ENCODE results near the gene LSAMP. TPM values are rescaled to one million over a fixed set of nuclear protein-coding genes. Genes with fewer than 3 reads are reported as not detected.
"Not testable (repeated sequence)": the region's sequence is repeated elsewhere in the genome, so short reads cannot be mapped to it uniquely, and the experiment has no call there.

Gene LSAMP
- total RNA-seq, 2 donors from 2014 or later, result 0.89 to 5.1 TPM

DNA sequence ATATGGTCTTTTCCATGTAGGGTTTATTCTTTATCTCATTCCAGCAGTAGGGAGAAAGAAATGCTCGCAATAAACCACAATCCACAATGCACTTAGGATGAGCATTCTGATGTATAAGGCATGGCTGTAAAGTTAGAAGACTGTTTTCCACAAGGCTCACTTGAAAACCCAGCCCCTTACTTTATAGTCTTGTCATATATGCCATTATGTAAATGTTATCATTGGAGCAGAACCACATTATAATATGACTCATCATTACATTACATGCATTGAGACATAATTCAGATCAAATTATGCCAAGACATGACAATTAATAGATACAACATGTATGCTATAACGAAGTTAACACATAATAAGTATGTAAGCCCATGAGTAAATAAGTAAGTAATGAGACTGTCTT, 348.1 kb downstream of the LSAMP start:
- no peak for DNase-seq
- no peak for ATAC-seq
- intact Hi-C loops (cut with DNase I, micrococcal nuclease), result no loop called here

DNA sequence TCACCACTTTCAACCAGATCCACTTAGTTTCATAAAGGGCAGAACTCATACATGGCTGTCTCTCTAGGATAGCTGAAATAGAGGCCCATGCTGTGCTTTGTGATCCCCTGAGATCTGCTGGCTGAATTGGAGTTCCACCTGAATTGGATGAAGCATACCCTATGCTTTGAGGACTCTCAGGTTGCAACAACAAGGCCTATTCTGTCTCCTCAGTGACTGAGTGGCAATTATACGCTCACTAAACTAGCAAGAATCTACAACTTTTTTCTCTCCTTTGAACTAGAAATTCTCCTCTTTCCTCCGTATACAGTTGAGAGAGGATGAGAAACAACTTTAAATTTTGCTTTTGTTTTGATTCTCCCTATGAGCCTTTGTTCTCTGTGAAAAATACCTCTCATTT, 348.7 kb downstream of the LSAMP start:
- intact Hi-C loops (cut with DNase I, micrococcal nuclease), result no loop called here
- DNase-seq, result no peak
- no peak for ATAC-seq

DNA sequence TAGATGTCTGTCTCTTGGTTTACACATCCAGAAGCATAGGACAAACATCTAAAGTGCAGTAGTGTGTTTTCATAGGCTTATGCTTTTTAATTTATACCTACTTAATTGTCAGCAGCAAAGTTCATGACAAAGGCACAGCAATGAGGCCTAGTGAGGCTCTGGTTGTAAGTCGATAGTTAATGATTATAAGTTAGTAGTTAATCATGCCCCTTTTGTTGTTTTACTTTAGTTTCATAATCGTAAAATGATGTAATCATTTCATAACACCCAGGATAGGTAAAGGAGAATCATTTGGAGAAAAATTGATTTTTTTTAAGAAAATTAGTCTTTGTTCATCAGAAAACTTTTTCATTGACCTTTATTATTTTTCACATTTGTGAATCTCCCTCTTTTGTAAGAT, 351.9 kb downstream of the LSAMP start:
- DNase-seq, result no peak
- intact Hi-C loops (cut with DNase I, micrococcal nuclease), result no loop called here
- ATAC-seq, result no peak

DNA sequence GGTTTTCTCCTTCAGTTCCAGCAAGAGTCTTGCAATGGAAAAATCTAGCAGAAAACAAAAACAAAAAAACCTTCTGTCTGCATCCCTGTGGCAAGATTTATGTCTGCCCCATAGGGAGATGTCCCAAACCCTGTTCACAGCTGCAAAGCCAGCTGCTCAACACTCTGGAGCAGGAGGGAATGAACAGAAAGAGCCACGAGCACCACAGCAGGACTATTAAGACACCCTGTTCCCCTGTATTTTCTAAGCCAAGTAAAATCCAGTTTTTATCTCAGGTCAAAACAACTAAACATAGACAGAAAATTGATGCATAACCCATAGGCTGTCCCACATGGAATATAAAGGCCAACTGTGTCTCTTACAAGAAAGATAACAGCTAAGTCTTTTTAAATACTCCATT, 357.9 kb downstream of the LSAMP start:
- intact Hi-C loops (cut with DNase I, micrococcal nuclease), result no loop called here
- ATAC-seq (no peak), DNase-seq (no peak)

DNA sequence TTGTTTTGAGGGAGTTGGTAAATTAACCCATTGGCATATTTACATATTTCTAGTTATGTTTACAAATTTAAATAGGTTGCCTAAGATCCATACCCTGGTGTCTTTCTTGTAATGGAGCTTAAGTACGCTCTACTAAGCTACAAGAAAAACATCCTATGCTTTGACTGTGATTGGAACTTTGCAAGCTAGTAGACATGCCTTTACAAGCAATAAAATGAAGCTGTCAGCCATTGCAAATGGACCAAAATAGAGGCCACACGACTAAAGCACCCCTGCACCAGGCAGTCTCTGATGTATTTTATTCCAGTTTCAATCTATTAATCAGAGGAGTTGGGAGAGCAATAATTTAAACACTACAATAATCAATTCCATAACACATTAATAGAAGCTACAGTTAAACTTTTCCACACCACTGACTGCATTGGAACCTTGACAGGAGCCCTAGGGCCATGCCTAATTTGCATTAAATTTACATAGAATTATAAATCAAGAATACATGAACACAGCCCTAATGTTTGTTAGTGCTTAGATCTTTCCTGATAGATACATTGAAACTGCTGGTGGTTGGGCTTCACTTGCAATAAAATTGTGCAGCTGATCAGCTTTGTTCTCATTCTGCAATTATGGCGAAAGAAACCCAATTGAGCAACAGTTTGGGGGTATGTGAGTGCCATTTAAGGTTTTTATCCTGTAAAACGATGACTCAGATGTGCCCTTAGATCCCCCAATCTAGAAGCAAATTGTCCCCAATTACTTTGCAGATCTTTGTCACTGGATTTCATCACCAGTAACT, 360.1 kb downstream of the LSAMP start:
- intact Hi-C loops (cut with DNase I, micrococcal nuclease), result no loop called here
- ATAC-seq, result no peak
- no peak for DNase-seq

DNA sequence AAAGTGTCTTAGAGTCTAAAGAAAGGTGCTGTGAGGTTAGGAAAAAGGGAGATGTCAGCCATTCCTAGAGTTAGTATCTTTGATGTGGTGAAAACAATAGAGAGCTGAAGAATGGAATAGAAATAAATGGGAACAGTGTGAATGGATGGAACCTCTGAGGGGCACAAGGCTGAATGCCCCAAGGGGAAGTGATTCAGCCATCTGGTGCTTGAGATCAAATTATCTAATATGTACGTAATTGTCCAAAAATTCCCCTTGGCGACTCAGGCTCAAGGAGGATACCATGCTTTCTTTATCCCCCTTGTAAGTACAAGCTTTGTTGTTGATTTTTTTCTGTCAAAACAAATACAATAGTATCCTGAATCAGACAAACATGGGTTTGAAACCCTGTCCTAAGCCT, 361.6 kb downstream of the LSAMP start:
- intact Hi-C loops (cut with DNase I, micrococcal nuclease), result no loop called here
- no peak for ATAC-seq
- no peak for DNase-seq

DNA sequence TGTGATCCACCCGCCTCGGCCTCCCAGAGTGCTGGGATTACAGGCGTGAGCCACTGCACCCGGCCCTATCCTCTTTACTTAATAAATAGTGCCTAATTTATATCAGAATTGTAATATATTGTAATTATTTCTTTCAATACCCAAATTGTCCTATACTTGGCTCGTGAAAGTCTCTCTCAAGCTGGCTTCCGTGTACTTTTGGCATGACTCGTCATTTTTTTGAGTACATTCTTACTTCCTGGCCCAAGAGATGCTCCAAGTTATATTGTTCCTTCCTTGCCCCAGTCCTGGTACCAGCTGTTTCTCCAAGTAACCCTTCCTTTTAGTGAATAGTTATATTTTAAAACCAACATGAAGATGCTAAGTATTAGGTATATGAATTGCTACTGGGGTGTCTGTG, 366.7 kb downstream of the LSAMP start:
- intact Hi-C loops (cut with DNase I, micrococcal nuclease), result no loop called here
- ATAC-seq (no peak), DNase-seq (no peak)

DNA sequence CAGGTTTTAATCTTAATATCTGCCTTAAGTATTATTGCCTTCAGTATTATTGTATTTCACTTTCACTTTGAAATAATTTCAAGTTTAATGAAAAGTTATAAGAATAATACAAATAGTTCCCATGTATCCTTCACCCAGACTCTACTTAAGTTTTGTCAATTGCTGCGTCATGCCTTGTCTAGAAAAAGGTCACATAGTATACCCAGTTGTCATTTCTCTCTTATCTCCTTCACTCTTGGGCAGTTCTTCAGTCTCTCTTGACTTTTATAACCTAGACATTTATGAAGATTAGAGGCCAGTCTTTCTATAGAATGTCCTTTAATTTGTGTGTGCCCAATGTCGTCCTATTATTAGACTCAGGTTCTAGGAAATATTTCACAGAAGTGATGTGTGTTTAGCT, 367.7 kb downstream of the LSAMP start:
- DNase-seq, result no peak
- intact Hi-C loops (cut with DNase I, micrococcal nuclease), result no loop called here
- ATAC-seq, result no peak

DNA sequence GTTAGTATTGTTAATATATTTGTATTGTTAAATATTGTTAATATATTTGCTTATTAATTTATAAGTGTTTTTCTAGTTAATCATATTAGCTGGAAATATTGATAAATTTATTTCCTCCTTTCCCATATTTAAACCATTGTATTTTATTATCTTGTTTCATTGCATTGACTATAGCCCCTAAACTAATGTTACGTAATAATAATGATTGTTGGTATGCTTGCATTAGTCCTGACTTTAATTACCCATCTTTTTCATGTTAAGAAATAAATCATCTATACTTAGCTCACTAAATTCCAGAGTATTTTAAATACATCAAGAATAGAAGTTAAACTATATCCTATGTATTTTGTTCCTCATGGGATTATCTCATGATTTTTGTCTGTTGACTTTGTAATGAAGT, 368.2 kb downstream of the LSAMP start:
- ATAC-seq (no peak), DNase-seq (no peak)
- intact Hi-C loops (cut with DNase I, micrococcal nuclease), result no loop called here

DNA sequence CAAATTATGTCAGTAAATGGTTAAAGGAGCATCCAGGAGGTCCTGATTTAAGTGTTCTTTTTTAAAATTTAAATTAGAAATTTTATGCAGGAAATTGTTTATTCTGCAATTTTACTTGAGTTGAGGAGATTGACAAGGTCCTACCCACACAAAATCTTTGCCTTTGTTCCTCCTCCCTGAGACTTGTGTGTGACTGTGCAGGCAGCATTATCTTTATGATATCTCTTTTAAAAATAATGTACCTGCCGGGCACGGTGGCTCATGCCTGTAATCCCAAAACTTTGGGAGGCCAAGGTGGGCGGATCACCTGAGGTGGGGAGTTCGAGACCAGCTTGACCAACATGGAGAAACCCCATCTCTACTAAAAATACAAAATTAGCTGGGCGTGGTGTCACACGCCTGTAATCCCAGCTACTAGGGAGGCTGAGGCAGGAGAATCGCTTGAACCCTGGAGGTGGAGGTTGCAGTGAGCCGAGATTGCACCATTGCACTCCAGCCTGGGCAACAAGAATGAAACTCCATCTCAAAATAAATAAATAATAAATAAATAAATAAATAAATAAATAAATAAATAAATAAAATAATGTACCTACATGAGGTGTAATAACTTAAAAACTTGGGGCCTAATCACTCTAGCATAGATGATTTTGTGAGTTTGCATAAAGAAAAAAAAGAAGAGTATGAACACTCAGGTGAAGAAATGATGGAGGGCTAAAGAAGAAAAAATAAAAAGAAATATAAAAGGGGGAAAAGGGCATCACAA, 374.6 kb downstream of the LSAMP start:
- intact Hi-C loops (cut with DNase I, micrococcal nuclease); ATAC-seq: not testable (repeated sequence)

DNA sequence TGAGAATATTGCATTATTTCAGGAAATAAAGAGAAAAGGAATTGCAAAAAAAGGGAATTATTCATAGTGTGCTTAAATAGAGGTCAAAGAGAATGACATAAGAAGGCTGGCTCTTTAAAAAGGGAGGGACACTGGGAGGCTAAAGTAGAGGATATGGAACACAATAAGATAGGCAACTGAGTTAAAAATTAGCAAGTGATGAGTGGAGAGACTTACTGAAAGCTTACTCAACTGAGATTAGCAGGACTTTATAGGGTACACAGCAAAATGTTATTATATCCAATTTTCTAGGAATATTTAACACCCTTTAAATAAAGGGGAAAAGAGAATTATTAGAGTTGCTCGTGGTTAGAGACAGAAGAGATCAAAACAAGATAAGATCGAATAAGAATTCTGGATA, 375.2 kb downstream of the LSAMP start:
- DNase-seq (no peak), ATAC-seq (no peak)
- intact Hi-C loops (cut with DNase I, micrococcal nuclease), result no loop called here

More for the DNA sequence above, 374.6 kb downstream of the LSAMP start:
- not testable (repeated sequence) for DNase-seq

DNA sequence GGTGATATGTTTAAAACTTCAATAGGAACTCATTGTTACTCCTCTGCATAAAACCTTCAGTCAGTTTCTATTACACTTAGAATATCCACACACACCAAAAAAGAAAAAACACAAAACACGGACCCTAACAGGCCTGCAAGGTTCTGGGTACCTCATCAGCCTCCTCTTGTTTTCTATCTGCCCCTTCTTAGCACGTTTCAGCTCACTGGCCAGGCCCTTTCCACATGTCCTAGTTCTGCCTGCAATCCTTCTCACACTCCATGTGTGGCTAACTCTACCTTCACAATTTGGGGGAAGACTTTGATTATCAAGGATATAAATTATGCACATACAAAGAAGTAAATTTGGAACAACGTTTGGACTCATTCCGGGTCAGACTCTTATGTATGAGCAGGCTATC, 376.3 kb downstream of the LSAMP start:
- no peak for ATAC-seq
- intact Hi-C loops (cut with DNase I, micrococcal nuclease), result no loop called here
- no peak for DNase-seq

DNA sequence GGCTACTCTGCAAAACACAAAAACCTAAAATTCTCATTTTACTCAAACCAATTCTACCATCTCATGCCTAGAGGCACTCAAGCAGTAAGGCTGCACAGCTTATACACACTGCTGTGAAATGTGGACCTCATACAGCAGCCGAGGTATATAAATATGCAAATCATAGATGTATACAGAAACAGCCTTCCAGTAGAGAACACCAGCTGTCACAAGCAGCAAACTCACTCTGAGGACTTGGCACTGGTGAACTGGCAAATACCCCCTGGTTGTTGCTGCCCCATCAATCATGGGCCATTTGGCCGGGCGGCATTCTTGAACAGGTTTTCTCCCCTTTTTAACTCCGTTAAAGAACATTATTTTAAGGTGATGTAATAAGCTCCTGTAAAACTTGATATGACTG, 378.0 kb downstream of the LSAMP start:
- intact Hi-C loops (cut with DNase I, micrococcal nuclease), result no loop called here
- ATAC-seq, result no peak
- no peak for DNase-seq

DNA sequence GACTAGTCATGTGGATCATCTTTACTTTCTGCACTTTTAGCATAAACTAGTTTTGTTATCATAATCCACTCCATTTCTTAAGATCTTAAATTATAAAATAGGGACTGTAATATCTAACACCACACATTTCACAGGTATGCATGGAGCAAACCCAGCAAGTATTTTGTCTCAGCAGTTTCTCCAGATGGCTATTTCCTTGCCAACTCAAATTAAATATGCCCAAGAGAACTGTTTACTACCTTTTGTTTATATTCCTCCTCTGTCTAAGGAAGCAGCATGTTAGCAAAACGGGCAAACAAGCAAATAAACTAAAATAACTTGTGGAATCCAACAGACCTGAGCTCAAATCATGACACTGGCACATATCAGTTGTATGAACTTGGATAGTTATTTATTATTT, 379.8 kb downstream of the LSAMP start:
- intact Hi-C loops (cut with DNase I, micrococcal nuclease), result no loop called here
- no peak for ATAC-seq
- DNase-seq, result no peak

DNA sequence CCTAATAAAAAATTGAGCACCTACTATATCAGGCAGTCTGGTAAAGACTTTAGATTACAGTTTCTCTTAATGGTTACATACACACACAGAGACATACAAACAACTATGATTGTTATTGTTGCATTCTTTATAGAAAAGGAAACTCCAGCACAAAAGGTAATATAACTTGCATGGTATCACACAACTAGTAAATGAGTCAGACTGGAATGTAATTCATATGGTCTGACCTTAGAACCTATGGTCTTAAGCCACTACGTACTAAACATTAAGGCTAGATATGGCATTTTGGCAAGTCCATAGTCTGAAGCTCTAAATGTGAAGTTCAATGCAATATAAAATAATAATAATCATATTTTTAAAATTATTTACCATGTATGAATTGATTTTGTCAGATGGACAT, 380.6 kb downstream of the LSAMP start:
- no peak for DNase-seq
- intact Hi-C loops (cut with DNase I, micrococcal nuclease), result no loop called here

DNA sequence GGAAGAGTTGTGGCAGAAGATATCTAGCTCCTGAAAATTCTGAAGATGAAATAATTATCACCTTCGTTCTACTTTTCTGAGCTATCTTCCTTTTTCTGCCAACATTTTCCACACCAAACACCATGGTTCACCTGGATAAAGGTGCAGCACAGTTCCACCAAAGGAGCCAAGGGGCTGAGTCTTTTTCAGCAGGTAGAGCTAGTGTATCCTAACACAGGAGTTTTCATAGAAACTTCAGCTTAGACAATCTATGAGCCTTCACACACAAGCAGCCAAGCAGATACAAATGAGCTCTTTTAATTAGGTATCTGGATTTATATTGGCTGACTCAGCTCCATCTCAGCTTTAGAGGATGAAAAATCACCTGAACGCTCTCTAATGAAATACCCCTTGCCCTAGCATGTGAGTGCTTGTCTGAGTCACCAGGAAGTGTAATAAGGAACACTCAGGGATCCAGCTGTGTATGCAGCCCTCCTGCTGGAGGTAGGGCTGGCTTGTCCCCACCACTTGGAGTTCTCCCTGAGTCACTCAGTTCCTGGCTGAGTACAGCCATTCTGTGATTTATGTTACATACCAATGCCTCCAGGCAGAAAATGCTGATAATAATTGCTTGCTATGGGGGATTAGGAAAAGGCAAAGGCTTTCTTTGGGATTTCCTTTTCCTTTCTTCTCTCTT, 385.7 kb downstream of the LSAMP start:
- ATAC-seq (no peak), DNase-seq (no peak)
- intact Hi-C loops (cut with DNase I, micrococcal nuclease), result no loop called here

More for the DNA sequence above, 380.6 kb downstream of the LSAMP start:
- ATAC-seq, result no peak

DNA sequence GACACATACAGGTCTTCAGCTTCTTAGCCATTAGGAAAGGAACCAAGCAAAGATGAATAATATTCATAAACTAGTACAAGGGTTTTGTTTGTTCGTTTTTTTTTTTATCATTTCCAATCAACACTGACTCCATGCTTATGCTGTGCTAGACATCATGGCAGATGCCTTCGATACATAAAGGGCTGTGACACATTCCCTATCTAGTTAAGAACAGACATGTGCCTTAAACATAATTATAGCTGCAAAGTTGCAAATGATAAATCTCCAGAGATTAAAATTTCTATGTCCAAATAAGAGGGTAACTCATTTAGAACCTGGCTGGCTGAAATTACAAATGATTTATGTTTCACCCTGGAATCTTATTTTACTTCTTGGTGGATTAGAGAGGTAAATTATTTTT, 386.4 kb downstream of the LSAMP start:
- DNase-seq, result no peak
- no peak for ATAC-seq
- intact Hi-C loops (cut with DNase I, micrococcal nuclease), result no loop called here

DNA sequence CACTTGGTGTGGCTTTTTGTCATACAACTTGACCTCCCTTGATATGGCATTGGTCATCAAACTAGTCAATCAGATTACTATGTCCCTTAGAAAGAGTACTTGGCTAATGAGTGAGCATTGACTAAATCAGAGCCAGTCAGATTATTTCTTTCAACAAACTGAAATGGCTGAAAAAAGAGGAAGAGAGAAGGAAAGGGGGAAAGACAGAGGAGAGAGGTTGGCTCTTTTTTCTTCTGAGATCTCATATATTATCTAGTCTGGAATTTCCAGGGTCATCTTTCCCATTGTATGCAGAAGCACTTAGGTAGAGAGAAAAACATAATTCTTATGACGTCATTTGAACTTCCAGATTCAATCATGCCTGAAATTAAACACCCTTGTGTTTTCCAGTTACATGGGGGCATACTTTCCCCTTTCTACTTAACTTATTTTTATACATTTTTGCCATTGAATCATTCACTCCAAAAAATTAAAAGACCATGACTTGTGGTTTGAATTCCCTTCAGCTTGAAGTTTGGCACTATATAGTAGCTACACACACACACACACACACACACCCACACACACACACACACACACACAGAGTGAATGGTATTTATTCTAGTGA, 387.8 kb downstream of the LSAMP start:
- no peak for DNase-seq
- intact Hi-C loops (cut with DNase I, micrococcal nuclease), result no loop called here
- no peak for ATAC-seq

DNA sequence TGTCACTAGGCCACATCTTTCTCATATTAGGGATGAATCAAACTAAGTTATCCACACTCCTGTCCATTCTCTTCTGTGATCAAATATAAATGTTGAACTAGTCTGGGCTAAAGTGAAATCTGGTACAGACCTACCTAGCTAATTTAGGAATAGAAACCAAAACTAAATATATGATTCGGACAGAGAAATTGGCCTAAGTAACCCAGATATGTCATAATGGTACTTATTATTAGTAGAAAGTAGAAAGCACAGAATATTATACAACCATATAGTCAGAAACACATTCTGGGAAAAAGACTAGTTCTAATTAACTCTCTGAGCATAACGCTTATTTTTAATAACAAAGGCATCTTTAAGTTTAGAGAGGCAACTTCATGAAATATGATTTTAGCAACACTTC, 389.0 kb downstream of the LSAMP start:
- intact Hi-C loops (cut with DNase I, micrococcal nuclease), result no loop called here
- no peak for DNase-seq
- no peak for ATAC-seq

DNA sequence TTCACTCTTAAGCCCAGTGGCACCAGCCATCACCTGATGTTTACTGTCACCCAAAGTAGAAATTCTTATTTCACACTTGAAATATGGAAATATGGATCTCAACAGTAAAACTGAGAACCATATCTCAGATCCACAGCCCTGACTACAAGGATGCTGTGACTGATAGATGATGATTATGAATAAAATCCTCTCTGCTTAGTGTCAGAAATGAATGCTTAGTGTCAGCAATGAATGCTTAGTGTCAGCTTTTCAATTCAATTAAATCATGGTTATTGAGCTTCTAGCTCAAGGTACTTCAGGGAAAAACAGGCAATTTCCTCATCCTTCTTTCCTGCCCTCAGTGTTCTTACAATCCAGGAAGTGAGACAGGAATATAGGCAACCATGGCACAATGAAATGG, 392.3 kb downstream of the LSAMP start:
- no peak for DNase-seq
- no peak for ATAC-seq
- intact Hi-C loops (cut with DNase I, micrococcal nuclease), result no loop called here
